ENCODE data around the gene STRADA. TPM values are rescaled to one million over a fixed set of nuclear protein-coding genes. Genes with fewer than 3 reads are reported as not detected.

The STRADA gene
- total RNA-seq, 1 donor from 2014 or later = 10.5 TPM

DNA sequence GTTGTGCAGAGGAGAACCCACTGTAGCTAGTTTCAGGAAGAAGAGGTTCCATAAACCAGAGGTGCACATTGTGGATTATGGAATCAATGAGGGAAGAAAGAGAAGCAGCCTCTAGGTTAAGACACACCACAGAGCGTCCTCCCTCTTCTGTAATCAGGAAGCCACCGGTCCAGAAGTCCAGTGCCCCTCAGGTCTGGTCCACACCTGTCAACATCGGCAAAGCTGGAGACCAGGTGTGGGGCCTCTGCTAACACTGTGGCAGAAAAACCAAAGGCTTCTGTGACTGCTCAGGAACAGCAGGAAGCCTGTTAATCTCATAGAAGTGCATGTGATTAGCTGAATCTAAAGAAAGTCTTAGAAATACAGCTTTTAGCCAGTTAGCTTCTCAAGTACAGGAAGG, 65.0 kb downstream of the STRADA start:
- H3K27me3 ChIP-seq (ENCODE audit: control insufficient read depth, insufficient read depth, low read length) = no peaks in the 10 kb centered on the region
- no peak overlapping the region for H3K4me3 ChIP-seq (ENCODE audit: low read depth, low read length)
- TF ChIP-seq, protein P1, sequence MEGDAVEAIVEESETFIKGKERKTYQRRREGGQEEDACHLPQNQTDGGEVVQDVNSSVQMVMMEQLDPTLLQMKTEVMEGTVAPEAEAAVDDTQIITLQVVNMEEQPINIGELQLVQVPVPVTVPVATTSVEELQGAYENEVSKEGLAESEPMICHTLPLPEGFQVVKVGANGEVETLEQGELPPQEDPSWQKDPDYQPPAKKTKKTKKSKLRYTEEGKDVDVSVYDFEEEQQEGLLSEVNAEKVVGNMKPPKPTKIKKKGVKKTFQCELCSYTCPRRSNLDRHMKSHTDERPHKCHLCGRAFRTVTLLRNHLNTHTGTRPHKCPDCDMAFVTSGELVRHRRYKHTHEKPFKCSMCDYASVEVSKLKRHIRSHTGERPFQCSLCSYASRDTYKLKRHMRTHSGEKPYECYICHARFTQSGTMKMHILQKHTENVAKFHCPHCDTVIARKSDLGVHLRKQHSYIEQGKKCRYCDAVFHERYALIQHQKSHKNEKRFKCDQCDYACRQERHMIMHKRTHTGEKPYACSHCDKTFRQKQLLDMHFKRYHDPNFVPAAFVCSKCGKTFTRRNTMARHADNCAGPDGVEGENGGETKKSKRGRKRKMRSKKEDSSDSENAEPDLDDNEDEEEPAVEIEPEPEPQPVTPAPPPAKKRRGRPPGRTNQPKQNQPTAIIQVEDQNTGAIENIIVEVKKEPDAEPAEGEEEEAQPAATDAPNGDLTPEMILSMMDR (IDR thresholded peaks at IDR 0.05; ENCODE audit: insufficient read depth, low read length, severe bottlenecking) = no peak
- FAIRE-seq = no peak
- H3K36me3 ChIP-seq (ENCODE audit: control insufficient read depth, insufficient read depth, low read length) = peaks cover 2% of the 10 kb centered on the region
- DNase-seq (ENCODE audit: low read depth) = no peak

DNA sequence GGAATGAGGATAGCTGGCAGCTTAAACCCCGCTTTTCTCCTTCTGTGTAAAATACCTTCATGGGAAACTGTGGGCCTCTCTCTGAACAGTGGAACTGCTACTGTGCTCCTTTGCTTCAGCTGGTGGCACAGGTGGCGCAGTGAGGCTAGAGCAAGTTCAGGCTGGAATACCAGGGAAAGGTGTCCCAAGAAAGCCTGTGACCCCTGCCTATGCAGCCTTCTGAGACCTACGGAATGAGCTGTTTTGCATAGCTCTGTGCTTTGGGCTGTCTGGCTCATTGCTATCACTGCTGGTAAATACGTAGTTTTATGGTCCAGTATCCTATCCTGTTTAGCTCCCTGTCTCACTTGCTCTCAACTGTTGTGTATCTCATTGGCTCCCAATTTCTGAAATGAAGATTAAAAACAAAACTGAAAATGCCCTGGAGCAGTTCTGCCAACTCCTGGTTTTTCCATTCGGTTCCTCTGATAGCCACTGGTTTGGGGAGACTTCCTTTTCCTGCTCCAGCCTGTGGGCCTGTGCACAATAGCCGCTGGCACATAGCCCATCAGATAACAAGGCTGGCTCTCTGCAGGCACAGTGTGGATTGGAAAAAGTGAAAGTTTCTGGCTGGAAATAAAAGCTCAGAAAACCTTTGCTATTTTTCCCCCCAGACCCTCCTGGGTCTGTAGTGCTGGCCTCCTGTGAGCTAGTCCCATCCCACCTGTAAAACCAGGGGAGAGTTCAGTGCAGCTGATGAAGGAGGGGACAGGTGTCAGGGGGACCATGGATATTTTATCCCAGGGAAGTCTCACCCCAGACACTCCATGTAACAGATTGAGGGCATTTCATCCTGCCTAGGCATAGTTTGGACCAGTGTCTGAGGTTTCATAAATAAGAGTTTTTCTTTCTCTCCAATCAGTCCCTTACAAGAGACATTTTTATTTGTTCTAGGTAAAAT, 65.7 kb downstream of the STRADA start:
- Histone ChIP-seq H3K27me3 (ENCODE audit: control insufficient read depth, insufficient read depth, low read length) (no peaks in the 10 kb centered on the region), H3K4me3 (ENCODE audit: low read depth, low read length) (no peak overlapping the region), H3K36me3 (ENCODE audit: control insufficient read depth, insufficient read depth, low read length) (no peaks in the 10 kb centered on the region)
- FAIRE-seq (no peak), DNase-seq (ENCODE audit: low read depth) (peak; percentile 81)
- TF ChIP-seq, protein P1 (IDR thresholded peaks at IDR 0.05; ENCODE audit: insufficient read depth, low read length, severe bottlenecking) = no peak

DNA sequence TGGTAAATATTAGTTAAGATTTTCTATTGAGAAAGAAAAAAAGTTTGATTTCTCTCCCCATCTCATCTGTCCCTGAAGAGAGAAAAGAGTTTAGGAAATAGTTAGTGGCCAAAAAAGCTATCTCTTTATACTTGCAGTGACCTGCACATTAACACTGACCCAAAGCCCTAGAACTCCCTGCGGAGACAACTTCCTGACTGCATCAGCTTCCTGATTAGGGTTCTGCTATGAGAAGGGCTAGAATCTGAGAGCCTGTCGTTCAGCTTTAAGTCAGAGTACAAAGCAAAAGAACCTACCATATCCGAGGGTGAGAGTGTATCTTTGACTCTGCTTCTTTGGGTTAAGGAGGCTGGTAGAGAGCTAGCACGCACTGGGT, 66.4 kb downstream of the STRADA start:
- TF ChIP-seq, protein P1 (IDR thresholded peaks at IDR 0.05; ENCODE audit: insufficient read depth, low read length, severe bottlenecking) = no peak
- Histone ChIP-seq H3K36me3 (ENCODE audit: control insufficient read depth, insufficient read depth, low read length) (no peaks in the 10 kb centered on the region), H3K4me3 (ENCODE audit: low read depth, low read length) (no peak overlapping the region), H3K27me3 (ENCODE audit: control insufficient read depth, insufficient read depth, low read length) (no peaks in the 10 kb centered on the region)
- peak; percentile 45 for DNase-seq (ENCODE audit: low read depth)
- no peak for FAIRE-seq

DNA sequence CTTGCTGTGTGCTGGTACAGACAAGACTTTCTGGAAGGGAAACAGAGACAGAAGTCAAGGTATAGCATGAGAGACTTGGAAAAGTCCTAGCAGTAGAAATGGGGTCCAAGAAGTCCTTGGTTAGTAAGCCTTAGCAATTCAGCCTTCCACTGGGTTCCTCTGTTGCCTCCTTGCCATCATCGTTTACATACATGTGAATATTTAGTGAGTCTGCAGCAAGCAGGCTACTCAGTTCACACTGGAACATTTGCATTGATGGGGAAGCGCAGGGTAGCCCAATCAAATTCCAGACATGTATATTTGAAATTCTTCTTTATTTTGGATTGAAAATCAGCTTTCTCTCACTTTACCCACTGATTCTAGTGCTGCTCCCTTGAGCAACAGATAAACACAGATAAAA, 68.7 kb downstream of the STRADA start:
- H3K4me3 ChIP-seq (ENCODE audit: low read depth, low read length) = no peak overlapping the region
- no peaks in the 10 kb centered on the region for H3K36me3 ChIP-seq (ENCODE audit: control insufficient read depth, insufficient read depth, low read length)
- no peaks in the 10 kb centered on the region for H3K27me3 ChIP-seq (ENCODE audit: control insufficient read depth, insufficient read depth, low read length)
- TF ChIP-seq, protein P1 (IDR thresholded peaks at IDR 0.05; ENCODE audit: insufficient read depth, low read length, severe bottlenecking) = no peak
- DNase-seq (ENCODE audit: low read depth) = no peak
- FAIRE-seq = no peak

DNA sequence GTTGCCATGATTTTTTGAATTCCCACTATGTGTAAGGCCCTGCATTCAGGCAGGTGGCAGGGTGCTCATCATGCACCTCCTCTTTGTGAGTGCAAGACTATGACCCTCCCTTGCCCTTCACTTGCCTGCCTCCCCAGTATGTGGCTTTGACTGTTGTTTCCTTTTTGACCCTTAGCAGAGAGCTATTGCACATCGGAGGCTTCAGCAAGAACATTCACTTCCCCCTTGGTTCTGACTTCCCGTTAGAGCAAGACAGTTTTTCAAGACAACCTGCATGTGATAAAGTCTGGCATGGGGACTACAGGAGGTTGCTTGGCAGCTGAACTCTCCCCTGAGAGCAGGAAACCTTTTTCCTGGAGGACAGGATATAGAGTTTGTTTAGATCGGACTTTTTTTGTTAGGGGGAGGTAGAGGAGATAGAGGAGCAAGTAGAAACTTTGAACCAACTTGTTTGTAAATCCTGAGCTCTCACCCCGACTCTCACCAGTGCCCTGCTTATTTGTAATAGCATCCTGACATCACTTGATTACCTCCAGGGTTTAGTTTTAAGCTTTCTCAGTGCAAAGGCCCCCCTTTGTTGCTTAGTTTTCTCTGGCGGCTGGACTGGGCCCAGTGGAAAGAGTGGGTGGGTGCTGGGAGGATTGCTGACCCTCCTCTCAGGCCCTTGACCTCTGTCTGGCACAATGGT, 75.9 kb downstream of the STRADA start:
- TF ChIP-seq, protein P1 (IDR thresholded peaks at IDR 0.05; ENCODE audit: insufficient read depth, low read length, severe bottlenecking) = no peak
- H3K4me3 ChIP-seq (ENCODE audit: low read depth, low read length) = no peak overlapping the region
- H3K36me3 ChIP-seq (ENCODE audit: control insufficient read depth, insufficient read depth, low read length) = peaks cover 4% of the 10 kb centered on the region
- no peaks in the 10 kb centered on the region for H3K27me3 ChIP-seq (ENCODE audit: control insufficient read depth, insufficient read depth, low read length)
- FAIRE-seq (no peak), DNase-seq (ENCODE audit: low read depth) (no peak)

Measured in bronchial epithelial cell (primary cell).